Lung (tissue), 12 donors: ENCODE measurements around the gene ETNK2. TPM values are rescaled to one million over a fixed set of nuclear protein-coding genes. Genes with fewer than 3 reads are reported as not detected.
A peak's percentile ranks its signal among the peaks of the same experiment; 100 is the strongest.

ENCODE experiments used
- ATAC-seq: fragments of 200-7000 bp; cut with Tn5 transposase; one replicate; pipeline ENCODE4 v1.9.1; 2020; ENCODE audit warnings: moderate number of reproducible peaks; ENCODE audit not compliant: insufficient read depth, low FRiP score
- DNase-seq, 3 donors: peaks; one replicate each; pipeline ENCODE4 v3.0.0-alpha.2; 2013 to 2017
- H3K27ac ChIP-seq, 2 donors: one replicate each; pipeline ENCODE4 v1.5.1; 2013; ENCODE audit warnings: mild to moderate bottlenecking in 2 of 2, moderate library complexity in 2 of 2, control low read depth in 1 of 2, inconsistent platforms in 1 of 2, low read depth in 1 of 2, low read length in 1 of 2
- H3K27me3 ChIP-seq, 3 donors: one replicate each; pipeline ENCODE4 v1.5.1; 2013; ENCODE audit warnings: low read length in 2 of 3; ENCODE audit not compliant: control insufficient read depth in 3 of 3, insufficient read depth in 3 of 3
- H3K36me3 ChIP-seq, 4 donors: one replicate each; pipeline ENCODE4 v1.5.1; 2013; ENCODE audit warnings: low read length in 4 of 4, mild to moderate bottlenecking in 1 of 4, moderate library complexity in 1 of 4; ENCODE audit not compliant: control insufficient read depth in 4 of 4, insufficient read depth in 4 of 4
- H3K4me1 ChIP-seq, 5 donors: one replicate each; pipeline ENCODE4 v1.5.1; 2013; ENCODE audit warnings: low read length in 5 of 5, mild to moderate bottlenecking in 2 of 5, moderate library complexity in 1 of 5; ENCODE audit not compliant: control insufficient read depth in 5 of 5, insufficient read depth in 5 of 5
- H3K4me3 ChIP-seq: one replicate; pipeline ENCODE4 v1.5.1; 2013; ENCODE audit warnings: mild to moderate bottlenecking, control low read depth, moderate library complexity
- H3K9ac ChIP-seq, 2 donors: one replicate each; pipeline ENCODE4 v1.5.1; 2013; ENCODE audit warnings: low read length in 2 of 2, control low read depth in 1 of 2; ENCODE audit not compliant: insufficient read depth in 1 of 2
- H3K9me3 ChIP-seq, 4 donors: one replicate each; pipeline ENCODE4 v1.5.1; 2013; ENCODE audit warnings: low read length in 3 of 4, mild to moderate bottlenecking in 1 of 4, moderate library complexity in 1 of 4; ENCODE audit not compliant: control insufficient read depth in 4 of 4, insufficient read depth in 3 of 4
- WGBS, 2 donors: extraction: QIAGEN DNeasy Blood & Tissue Kit; methylation state at CpG; one replicate each; pipeline ENCODE4 v1.1.7; 2013; 5-methylcytosine and 5-hydroxymethylcytosine counted together
- polyA plus RNA-seq, 2 donors: library from polyadenylated mRNA; stranded (reverse); fragments of 200-250 nt; gene quantifications; one replicate each; pipeline ENCODE4 v1.2.1, GENCODE V29; 2013
- total RNA-seq, 2 donors: library from RNA; depleted of rRNA in 1 of 2; stranded (reverse); fragments of >200 nt in 1 of 2; gene quantifications; one replicate each; pipeline ENCODE4 v1.2.1, GENCODE V29; 2014 to 2021
- TF ChIP-seq, protein P1 (sequence below): IDR thresholded peaks from 2 replicates; pipeline ENCODE4 v1.5.1; 2012; ENCODE audit warnings: mild to moderate bottlenecking; ENCODE audit errors: control extremely low read depth, extremely low read depth
- donor health status: control.
- donor health status: control.
- donor health status: Bipolar disorder and iron deficiency.
- donor health status: healthy.
- donor health status: DM: yes; HTN: yes; CAD: no.

The ETNK2 gene
- total and polyA plus RNA-seq, 4 donors: 2.2 to 5.8 (median 3.9) TPM

GRCh38 chr1:204107892-204108291 is 44.0 kb downstream of the ETNK2 start:
- TF ChIP-seq, protein P1, sequence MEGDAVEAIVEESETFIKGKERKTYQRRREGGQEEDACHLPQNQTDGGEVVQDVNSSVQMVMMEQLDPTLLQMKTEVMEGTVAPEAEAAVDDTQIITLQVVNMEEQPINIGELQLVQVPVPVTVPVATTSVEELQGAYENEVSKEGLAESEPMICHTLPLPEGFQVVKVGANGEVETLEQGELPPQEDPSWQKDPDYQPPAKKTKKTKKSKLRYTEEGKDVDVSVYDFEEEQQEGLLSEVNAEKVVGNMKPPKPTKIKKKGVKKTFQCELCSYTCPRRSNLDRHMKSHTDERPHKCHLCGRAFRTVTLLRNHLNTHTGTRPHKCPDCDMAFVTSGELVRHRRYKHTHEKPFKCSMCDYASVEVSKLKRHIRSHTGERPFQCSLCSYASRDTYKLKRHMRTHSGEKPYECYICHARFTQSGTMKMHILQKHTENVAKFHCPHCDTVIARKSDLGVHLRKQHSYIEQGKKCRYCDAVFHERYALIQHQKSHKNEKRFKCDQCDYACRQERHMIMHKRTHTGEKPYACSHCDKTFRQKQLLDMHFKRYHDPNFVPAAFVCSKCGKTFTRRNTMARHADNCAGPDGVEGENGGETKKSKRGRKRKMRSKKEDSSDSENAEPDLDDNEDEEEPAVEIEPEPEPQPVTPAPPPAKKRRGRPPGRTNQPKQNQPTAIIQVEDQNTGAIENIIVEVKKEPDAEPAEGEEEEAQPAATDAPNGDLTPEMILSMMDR: no peak
- Histone ChIP-seq H3K27me3 (no peaks in the 10 kb centered on the region), H3K4me1 (peaks cover 0 to 43% (median 24%) of the 10 kb centered on the region in 5 donors), H3K4me3 (no peak overlapping the region), H3K9ac (no peak overlapping the region), H3K9me3 (no peaks in the 10 kb centered on the region), H3K27ac (peak overlapping the region in 1 of 2 donors; percentile 74), H3K36me3 (peaks cover 0 to 3% (median 0%) of the 10 kb centered on the region in 4 donors)
- 81 to 83% methylated on average over 2 of the region's 2 CpGs for WGBS, 2 donors
- DNase-seq: no peak
- no peak for ATAC-seq

- DNase-seq (no peak), ATAC-seq (no peak)
- WGBS, 2 donors: 98 to 100% methylated on average over 1 of the region's 1 CpG
- Histone ChIP-seq H3K4me1 (peaks cover 0 to 49% (median 30%) of the 10 kb centered on the region in 5 donors), H3K9me3 (no peaks in the 10 kb centered on the region), H3K27ac (no peak overlapping the region), H3K36me3 (peaks cover 0 to 2% (median 0%) of the 10 kb centered on the region in 4 donors), H3K27me3 (no peaks in the 10 kb centered on the region), H3K9ac (no peak overlapping the region), H3K4me3 (no peak overlapping the region)
- TF ChIP-seq, protein P1: no peak
These were observed 45.0 kb downstream of the ETNK2 start for GRCh38 chr1:204106825-204107224.

DNA sequence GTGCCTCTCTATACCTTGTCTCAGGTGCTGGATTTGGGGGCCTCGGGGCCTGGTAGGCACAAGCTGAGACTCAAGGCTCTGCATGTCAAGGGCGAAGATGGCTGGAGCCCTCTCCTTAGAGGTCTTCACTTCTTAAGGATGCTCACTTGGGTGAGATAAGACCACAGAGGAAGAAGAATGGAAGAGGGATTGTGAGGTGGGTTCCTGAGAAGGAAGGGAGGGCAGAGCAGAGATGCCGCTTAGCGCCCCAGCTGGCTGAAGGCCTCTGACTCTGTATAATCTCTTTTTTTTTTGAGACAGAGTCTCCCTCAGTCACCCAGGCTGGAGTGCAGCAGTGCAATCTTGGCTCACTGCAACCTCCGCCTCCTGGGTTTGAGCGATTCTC is 46.7 kb downstream of the ETNK2 start:
- H3K9me3 ChIP-seq: no peaks in the 10 kb centered on the region
- no peak overlapping the region for H3K4me3 ChIP-seq
- H3K27ac ChIP-seq: peak overlapping the region in 1 of 2 donors; percentile 89
- H3K36me3 ChIP-seq: peaks cover 0 to 2% (median 0%) of the 10 kb centered on the region in 4 donors
- 39 to 65% methylated on average over 6 of the region's 6 CpGs for WGBS, 2 donors
- ATAC-seq (no peak), DNase-seq (no peak)
- no peaks in the 10 kb centered on the region for H3K27me3 ChIP-seq
- peaks cover 0 to 56% (median 30%) of the 10 kb centered on the region in 5 donors for H3K4me1 ChIP-seq
- TF ChIP-seq, protein P1: no peak
- H3K9ac ChIP-seq: no peak overlapping the region
